Esophagus muscularis mucosa (tissue), 4 donors: ENCODE data around the gene PLS1. TPM values are rescaled to one million over a fixed set of nuclear protein-coding genes. Genes with fewer than 3 reads are reported as not detected.

ENCODE experiments used
- DNase-seq: peaks from one replicate; pipeline ENCODE4 v3.0.0-alpha.2; 2017; ENCODE audit errors: extremely low spot score
- H3K27ac ChIP-seq, 4 donors: fragments of 200-600 bp; sonication (generic); replicated peaks in 1 of 4; 1 replicate in 3 of 4; 2 replicates in 1 of 4; pipeline ENCODE4 v1.5.1; 2016 to 2019; ENCODE audit warnings: mild to moderate bottlenecking in 1 of 4
- H3K27me3 ChIP-seq, 4 donors: fragments of 200-600 bp; sonication (generic); one replicate each; pipeline versions ENCODE4 v1.5.1 to v1.6.0; 2016 to 2019
- H3K36me3 ChIP-seq, 4 donors: fragments of 200-600 bp; sonication (generic); one replicate each; pipeline ENCODE4 v1.5.1; 2016 to 2019
- H3K4me1 ChIP-seq, 4 donors: fragments of 200-600 bp; sonication (generic); one replicate each; pipeline ENCODE4 v1.5.1; 2016 to 2019
- H3K4me3 ChIP-seq, 4 donors: fragments of 200-600 bp; sonication (generic); 1 replicate in 2 of 4; 2 replicates in 2 of 4; pipeline ENCODE4 v1.5.1; 2016 to 2019; ENCODE audit warnings: mild to moderate bottlenecking in 4 of 4, moderate library complexity in 1 of 4
- H3K9me3 ChIP-seq, 4 donors: fragments of 200-600 bp; sonication (generic); 1 replicate in 3 of 4; 2 replicates in 1 of 4; pipeline ENCODE4 v1.5.1; 2016 to 2019
- CTCF ChIP-seq, 3 experiments: fragments of 200-600 bp in 2 of 3; fragments of 450-650 bp in 1 of 3; sonication (generic) in 2 of 3; IDR thresholded peaks; one replicate each; pipeline ENCODE4 v1.5.1; 2017 to 2019; ENCODE audit warnings: antibody characterized with exemption in 3 of 3, mild to moderate bottlenecking in 2 of 3, moderate library complexity in 1 of 3
- EP300 ChIP-seq: sonication (generic); formaldehyde crosslinking; IDR thresholded peaks from one replicate; pipeline ENCODE4 v1.6.1; 2017; ENCODE audit warnings: antibody characterized with exemption
- POLR2A ChIP-seq: fragments of 450-650 bp; IDR thresholded peaks from one replicate; pipeline ENCODE4 v1.6.1; 2017; ENCODE audit warnings: antibody characterized with exemption, moderate library complexity, mild to moderate bottlenecking, low read depth
- POLR2AphosphoS5 ChIP-seq, 2 donors: sonication (generic); formaldehyde crosslinking; IDR thresholded peaks; one replicate each; pipeline ENCODE4 v1.6.1; 2017; ENCODE audit warnings: antibody characterized with exemption in 2 of 2
- WGBS: methylation state at CpG from one replicate; pipeline ENCODE4 v1.1.5; 2018; 5-methylcytosine and 5-hydroxymethylcytosine counted together
- intact Hi-C: fragments of 100-400 bp; cut with DNase I; formaldehyde crosslinking; loops from one replicate; pipeline ENCODE4 v1.15.1; 2023
- total RNA-seq, 4 donors: library from RNA; depleted of rRNA; stranded (reverse); fragments of >200 nt; gene quantifications; one replicate each; pipeline versions ENCODE4 v1.1.0 to v1.2.1, GENCODE V29; 2016

Gene PLS1
- total RNA-seq, 4 donors from 2014 or later: 1.2 to 2.0 (median 1.5) TPM

GRCh38 chr3:142636050-142636449, 39.9 kb downstream of the PLS1 start:
- H3K4me1 ChIP-seq: no peaks in the 10 kb centered on the region
- no peaks in the 10 kb centered on the region for H3K36me3 ChIP-seq
- H3K9me3 ChIP-seq: no peaks in the 10 kb centered on the region
- no peak overlapping the region for H3K4me3 ChIP-seq
- no peaks in the 10 kb centered on the region for H3K27me3 ChIP-seq
- DNase-seq: no peak
- intact Hi-C loops: no loop called here
- TF ChIP-seq EP300 (no peak), CTCF (IDR thresholded peaks at IDR 0.05) (no peak), POLR2A (no peak), POLR2AphosphoS5 (IDR thresholded peaks at IDR 0.05) (no peak)
- no peak overlapping the region for H3K27ac ChIP-seq

- Histone ChIP-seq H3K36me3 (no peaks in the 10 kb centered on the region), H3K9me3 (no peaks in the 10 kb centered on the region), H3K4me1 (no peaks in the 10 kb centered on the region), H3K27me3 (no peaks in the 10 kb centered on the region), H3K4me3 (no peak overlapping the region), H3K27ac (no peak overlapping the region)
- intact Hi-C loops: no loop called here
- no peak for DNase-seq
- WGBS: 87% methylated on average over 6 of the region's 6 CpGs
- TF ChIP-seq POLR2AphosphoS5 (IDR thresholded peaks at IDR 0.05): no peak
- TF ChIP-seq POLR2A: no peak
- TF ChIP-seq CTCF (IDR thresholded peaks at IDR 0.05): no peak
- TF ChIP-seq EP300: no peak
Measured at GRCh38 chr3:142636664-142637063, 40.5 kb downstream of the PLS1 start.

GRCh38 chr3:142638291-142638690, 42.1 kb downstream of the PLS1 start:
- Histone ChIP-seq H3K27me3 (no peaks in the 10 kb centered on the region), H3K4me3 (no peak overlapping the region), H3K27ac (no peak overlapping the region), H3K4me1 (no peaks in the 10 kb centered on the region), H3K36me3 (no peaks in the 10 kb centered on the region), H3K9me3 (no peaks in the 10 kb centered on the region)
- intact Hi-C loops: no loop called here
- 81% methylated on average over 2 of the region's 2 CpGs for WGBS
- TF ChIP-seq POLR2AphosphoS5 (IDR thresholded peaks at IDR 0.05) (no peak), EP300 (no peak), CTCF (IDR thresholded peaks at IDR 0.05) (no peak), POLR2A (no peak)
- no peak for DNase-seq

- H3K9me3 ChIP-seq: no peaks in the 10 kb centered on the region
- no peak for DNase-seq
- TF ChIP-seq POLR2A: no peak
- no peak for TF ChIP-seq POLR2AphosphoS5 (IDR thresholded peaks at IDR 0.05)
- TF ChIP-seq CTCF (IDR thresholded peaks at IDR 0.05): no peak
- TF ChIP-seq EP300: no peak
- intact Hi-C loops: no loop called here
- no peak overlapping the region for H3K4me3 ChIP-seq
- 87% methylated on average over 3 of the region's 3 CpGs for WGBS
- no peaks in the 10 kb centered on the region for H3K4me1 ChIP-seq
- H3K27me3 ChIP-seq: no peaks in the 10 kb centered on the region
- H3K27ac ChIP-seq: no peak overlapping the region
- no peaks in the 10 kb centered on the region for H3K36me3 ChIP-seq
Measured at GRCh38 chr3:142641504-142641903, 45.3 kb downstream of the PLS1 start.

GRCh38 chr3:142642956-142643355, 46.8 kb downstream of the PLS1 start:
- TF ChIP-seq EP300 (no peak), CTCF (IDR thresholded peaks at IDR 0.05) (no peak), POLR2A (no peak)
- Histone ChIP-seq H3K27ac (no peak overlapping the region), H3K27me3 (no peaks in the 10 kb centered on the region), H3K4me1 (no peaks in the 10 kb centered on the region), H3K36me3 (no peaks in the 10 kb centered on the region), H3K4me3 (no peak overlapping the region), H3K9me3 (no peaks in the 10 kb centered on the region)
- intact Hi-C loops: no loop called here
- no peak for DNase-seq
